ENCODE measurements around the gene ANXA10. TPM values are rescaled to one million over a fixed set of nuclear protein-coding genes. Genes with fewer than 3 reads are reported as not detected.

Gene ANXA10
- total and polyA plus RNA-seq, 2 of the 8 experiments (the other 6 are each of a cell fraction or from before 2014, with no cell fraction given): not detected

GRCh38 chr4:168218645-168219044 is 126.3 kb downstream of the ANXA10 start:
- Histone ChIP-seq H2AFZ (ENCODE audit: low read length) (no peak overlapping the region), H3K23ac (ENCODE audit: insufficient read length) (no peak overlapping the region), H2BK15ac (ENCODE audit: low read length) (no peak overlapping the region), H2BK5ac (ENCODE audit: low read depth, low read length) (no peak overlapping the region), H4K5ac (ENCODE audit: insufficient read length, low read depth, low read length) (no peak overlapping the region), H3K14ac (ENCODE audit: insufficient read length) (no peak overlapping the region), H3K79me1 (ENCODE audit: low read depth, low read length) (no peaks in the 10 kb centered on the region), H4K8ac (ENCODE audit: extremely low read depth, insufficient read depth, low read length) (no peak overlapping the region), H3K27me3 (replicated peaks in 1 of 4; ENCODE audit: control insufficient read depth in 3 of 4, extremely low read depth in 1 of 4, insufficient read depth in 3 of 4, low read length in 3 of 4) (no peaks in the 10 kb centered on the region), H2AK5ac (ENCODE audit: low read depth, low read length) (no peak overlapping the region), H2BK20ac (ENCODE audit: low read length) (no peak overlapping the region), H3K27ac (ENCODE audit: low read depth, low read length) (no peak overlapping the region), H3K9ac (replicated peaks in 1 of 4; ENCODE audit: extremely low read depth in 1 of 4, low read depth in 3 of 4, low read length in 3 of 4) (no peak overlapping the region), H3K9me3 (ENCODE audit: insufficient read depth in 2 of 2, low read depth in 1 of 2, low read length in 1 of 2) (no peaks in the 10 kb centered on the region), H3K23me2 (ENCODE audit: low read depth, low read length) (no peaks in the 10 kb centered on the region), H2BK12ac (ENCODE audit: low read depth, low read length) (no peak overlapping the region), H2BK120ac (replicated peaks; ENCODE audit: low read depth, low read length) (no peak overlapping the region), H4K20me1 (replicated peaks in 1 of 2; ENCODE audit: control insufficient read depth in 1 of 2, insufficient read depth in 2 of 2, low read length in 2 of 2) (no peaks in the 10 kb centered on the region), H3K4me3 (ENCODE audit: extremely low read depth in 1 of 4, insufficient read depth in 2 of 4, low read depth in 3 of 4, low read length in 4 of 4) (no peak overlapping the region), H3K4me1 (replicated peaks in 1 of 4; ENCODE audit: control insufficient read depth in 3 of 4, insufficient read depth in 4 of 4, low read length in 3 of 4) (no peaks in the 10 kb centered on the region), H3K56ac (replicated peaks; ENCODE audit: insufficient read length, low read depth, low read length) (no peak overlapping the region), H3K79me2 (ENCODE audit: control insufficient read depth in 1 of 2, insufficient read depth in 2 of 2, low read length in 2 of 2) (no peaks in the 10 kb centered on the region), H3K36me3 (ENCODE audit: control insufficient read depth in 2 of 4, insufficient read depth in 4 of 4, low read length in 3 of 4) (no peaks in the 10 kb centered on the region), H3K18ac (ENCODE audit: extremely low read depth, low read length) (no peak overlapping the region), H3K4me2 (ENCODE audit: insufficient read depth in 1 of 2, low read depth in 2 of 2, low read length in 2 of 2) (no peak overlapping the region), H3K4ac (replicated peaks; ENCODE audit: insufficient read length, low read depth, low read length) (no peak overlapping the region), H4K91ac (replicated peaks; ENCODE audit: insufficient read length, low read length) (no peak overlapping the region)
- CTCF ChIA-PET (ENCODE audit: partially characterized antibody): interaction anchor here (0.7 to 1.0 kb wide), 2 partner anchors 334 to 447 kb away, joined by 3 to 4 read pairs; no protein-coding TSS in a partner anchor
- POLR2A ChIA-PET (ENCODE audit: partially characterized antibody): no interaction called here
- FAIRE-seq: no peak
- no peak for DNase-seq (ENCODE audit: low read depth in 1 of 2, low spot score in 2 of 2)
- WGBS, 2 experiments (ENCODE audit: extremely low coverage in 1 of 2, insufficient coverage in 1 of 2, insufficient read length in 1 of 2, insufficient replicate concordance in 2 of 2, low coverage in 1 of 2, low lambda C conversion rate in 2 of 2, missing lambda C conversion rate in 1 of 2): 100% methylated on average over 1 of the region's 1 CpG; no CpG with 5 or more reads in 1 of the 2 experiments
- TF ChIP-seq SRF (IDR thresholded peaks at IDR 0.05; ENCODE audit: low read depth, low read length) (no peak), MAX (IDR thresholded peaks at IDR 0.05) (no peak), CBX8 (IDR thresholded peaks at IDR 0.05; ENCODE audit: borderline replicate concordance, low read depth, low read length) (no peak), CHD1 (IDR thresholded peaks at IDR 0.05; ENCODE audit: low read depth, low read length) (no peak), POLR2A (IDR thresholded peaks at IDR 0.05; ENCODE audit: control extremely low read depth in 1 of 2, low read depth in 2 of 2, low read length in 2 of 2) (no peak), CTCF (IDR thresholded peaks at IDR 0.05; ENCODE audit: control extremely low read depth in 1 of 3, insufficient read depth in 1 of 3, low read depth in 1 of 3, low read length in 3 of 3) (no peak), TCF12 (IDR thresholded peaks at IDR 0.05; ENCODE audit: low read depth, low read length) (no peak), BRCA1 (IDR thresholded peaks at IDR 0.05; ENCODE audit: low read depth, low read length) (no peak), CHD2 (IDR thresholded peaks at IDR 0.05; ENCODE audit: low read length) (no peak), KDM1A (IDR thresholded peaks at IDR 0.05; ENCODE audit: borderline replicate concordance, low read length) (no peak), RNF2 (IDR thresholded peaks at IDR 0.05; ENCODE audit: borderline replicate concordance, low read depth, low read length, missing control alignments, poor library complexity, severe bottlenecking) (no peak)

Measured in H1 (cell line).